Measurements from ENCODE around the gene MCAM. TPM values are rescaled to one million over a fixed set of nuclear protein-coding genes. Genes with fewer than 3 reads are reported as not detected.

MCAM gene
- total and polyA plus RNA-seq, 10 of the 15 experiments (the other 5 are each of a cell fraction or from before 2014, with no cell fraction given), result 3.1 to 19.7 (median 9.3) TPM

GRCh38 chr11:119355091-119355843 is 38.3 kb upstream of the MCAM start:
- FAIRE-seq (no peak), ATAC-seq (no peak), DNase-seq (ENCODE audit: low read depth, low spot score) (no peak)
- intact Hi-C loops (cut with micrococcal nuclease; ENCODE audit: unreplicated experiment), result no loop called here
- in situ Hi-C loops (cut with MboI), result loop anchor here (5.0 kb wide), 1 partner anchor 117 kb away; no protein-coding TSS in a partner anchor
- RAD21 ChIA-PET (ENCODE audit: unreplicated experiment), result interaction anchor here (1.3 to 4.5 kb wide), 4 partner anchors 12 to 186 kb away, joined by 3 to 49 read pairs (median 28); no protein-coding TSS in a partner anchor
- H4K20me1 ChIP-seq (ENCODE audit: control insufficient read depth, insufficient read depth), result 0 out of 2 replicates have a peak, but pooled peaks cover 2% of the 10 kb centered on the region
- peaks cover 2 to 4% of the 10 kb centered on the region in 2 experiments; a peak in 3 of 4 replicates for H3K27me3 ChIP-seq (replicated peaks in 1 of 2; ENCODE audit: control insufficient read depth in 2 of 2, insufficient read depth in 2 of 2, low read length in 1 of 2)
- no peaks in the 10 kb centered on the region for H3K9me3 ChIP-seq (replicated peaks; ENCODE audit: control insufficient read depth, insufficient read depth, low read length)
- SMC1A ChIA-PET (ENCODE audit: uncharacterized antibody, unreplicated experiment), result interaction anchor here (0.6 to 3.3 kb wide), 7 partner anchors 12 to 174 kb away, joined by 3 to 32 read pairs (median 6); no protein-coding TSS in a partner anchor
- H3K9ac ChIP-seq (ENCODE audit: control insufficient read depth, insufficient read depth, low read length), result no peak overlapping the region
- no peak for TF ChIP-seq CREB1 (IDR thresholded peaks at IDR 0.05; ENCODE audit: low read depth)
- no peak for TF ChIP-seq SREBF1 (IDR thresholded peaks at IDR 0.05; ENCODE audit: low read length)
- TF ChIP-seq NBN (IDR thresholded peaks at IDR 0.05), result no peak
- no peak for TF ChIP-seq ATF3 (IDR thresholded peaks at IDR 0.05; ENCODE audit: borderline replicate concordance, extremely low read depth, low read depth, low read length)
- TF ChIP-seq, protein P1, sequence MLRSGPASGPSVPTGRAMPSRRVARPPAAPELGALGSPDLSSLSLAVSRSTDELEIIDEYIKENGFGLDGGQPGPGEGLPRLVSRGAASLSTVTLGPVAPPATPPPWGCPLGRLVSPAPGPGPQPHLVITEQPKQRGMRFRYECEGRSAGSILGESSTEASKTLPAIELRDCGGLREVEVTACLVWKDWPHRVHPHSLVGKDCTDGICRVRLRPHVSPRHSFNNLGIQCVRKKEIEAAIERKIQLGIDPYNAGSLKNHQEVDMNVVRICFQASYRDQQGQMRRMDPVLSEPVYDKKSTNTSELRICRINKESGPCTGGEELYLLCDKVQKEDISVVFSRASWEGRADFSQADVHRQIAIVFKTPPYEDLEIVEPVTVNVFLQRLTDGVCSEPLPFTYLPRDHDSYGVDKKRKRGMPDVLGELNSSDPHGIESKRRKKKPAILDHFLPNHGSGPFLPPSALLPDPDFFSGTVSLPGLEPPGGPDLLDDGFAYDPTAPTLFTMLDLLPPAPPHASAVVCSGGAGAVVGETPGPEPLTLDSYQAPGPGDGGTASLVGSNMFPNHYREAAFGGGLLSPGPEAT (IDR thresholded peaks at IDR 0.05; ENCODE audit: low read depth), result no peak
- TF ChIP-seq POLR2AphosphoS2 (IDR thresholded peaks at IDR 0.05; ENCODE audit: low read depth, low read length), result no peak
- TF ChIP-seq ZNF622 (IDR thresholded peaks at IDR 0.05), result no peak
- TF ChIP-seq NFXL1 (IDR thresholded peaks at IDR 0.05; ENCODE audit: borderline replicate concordance), result no peak
- no peak for TF ChIP-seq RELA (IDR thresholded peaks at IDR 0.05; ENCODE audit: borderline replicate concordance, partially characterized antibody)
- no peak for TF ChIP-seq NR2F1 (conservative IDR thresholded peaks at IDR 0.05)
- no peak for TF ChIP-seq EZH2 (IDR thresholded peaks at IDR 0.05; ENCODE audit: borderline replicate concordance, control insufficient read depth, low read depth, low read length)
- no peak overlapping the region for H2AFZ ChIP-seq (ENCODE audit: control insufficient read depth, low read depth, low read length)
- CTCF ChIA-PET, result interaction anchor here (0.9 to 4.8 kb wide), 23 partner anchors 7 to 1678 kb away, joined by 3 to 183 read pairs (median 6); partner anchors contain the start of gene USP2
- no TSS peak for BruUV-seq (replicated peaks)
- H3K79me2 ChIP-seq (ENCODE audit: control insufficient read depth, insufficient read depth, low read length), result no peaks in the 10 kb centered on the region
- H3K4me2 ChIP-seq (ENCODE audit: control insufficient read depth, insufficient read depth), result no peak overlapping the region
- no peak overlapping the region for H3K4me3 ChIP-seq
- POLR2A ChIA-PET, result interaction anchor here (1.0 to 1.3 kb wide), 3 partner anchors 13 to 32 kb away, joined by 3 to 6 read pairs (median 3); no protein-coding TSS in a partner anchor
- H3K4me1 ChIP-seq (ENCODE audit: control insufficient read depth, insufficient read depth, low read length), result peaks cover 10% of the 10 kb centered on the region
- WGBS (ENCODE audit: insufficient coverage, insufficient replicate concordance, low lambda C conversion rate, missing lambda C conversion rate), result 20% methylated on average over 9 of the region's 9 CpGs
- no peak overlapping the region for H3K27ac ChIP-seq (ENCODE audit: control insufficient read depth, insufficient read depth)
- H3K36me3 ChIP-seq (ENCODE audit: control insufficient read depth in 2 of 2, insufficient read depth in 2 of 2, low read length in 1 of 2), result no peaks in the 10 kb centered on the region

All from GM12878 (cell line).